ENCODE measurements around the gene LRRC9.

Gene LRRC9

DNA sequence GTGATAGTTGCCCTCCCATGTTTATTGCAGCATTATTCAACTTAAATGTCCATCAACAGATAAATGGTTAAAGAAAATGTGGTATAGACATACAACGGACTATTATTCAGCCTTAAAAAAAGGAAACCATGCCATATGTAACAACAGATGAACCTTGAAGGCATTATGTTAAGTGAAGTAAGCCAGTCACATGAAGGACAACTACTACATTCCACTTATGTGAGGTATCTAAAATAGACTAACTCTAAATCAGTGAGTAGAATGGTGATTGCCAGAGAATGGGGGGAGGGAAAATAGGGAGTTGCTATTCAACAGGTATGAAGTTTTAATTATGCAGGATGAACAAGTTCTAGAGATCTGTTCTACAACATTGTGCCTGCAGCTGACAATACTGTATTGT lies 181.8 kb downstream of the LRRC9 start:
- peak; percentile 31 for FAIRE-seq
- no peak for DNase-seq (ENCODE audit: insufficient read length, low spot score)

DNA sequence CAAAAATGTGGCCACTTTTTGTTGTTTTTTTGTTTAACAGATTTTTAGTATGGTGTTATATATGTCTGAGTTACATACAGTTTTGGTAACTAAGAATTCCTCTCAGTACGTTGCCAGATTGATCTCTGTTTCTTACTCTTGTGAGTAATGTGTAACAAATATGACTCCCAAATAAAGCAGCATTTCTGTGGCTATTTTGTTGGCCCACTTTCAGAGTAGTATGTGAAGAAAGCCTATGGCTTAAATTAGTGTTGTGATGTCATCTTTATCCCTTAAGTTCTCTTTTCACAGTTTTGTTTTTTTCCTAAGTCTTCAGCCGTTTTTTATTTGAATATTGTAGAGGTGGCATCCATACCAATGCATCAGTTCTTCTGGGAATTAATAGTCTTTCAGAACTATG lies 182.4 kb downstream of the LRRC9 start:
- FAIRE-seq (no peak), DNase-seq (ENCODE audit: insufficient read length, low spot score) (no peak)

DNA sequence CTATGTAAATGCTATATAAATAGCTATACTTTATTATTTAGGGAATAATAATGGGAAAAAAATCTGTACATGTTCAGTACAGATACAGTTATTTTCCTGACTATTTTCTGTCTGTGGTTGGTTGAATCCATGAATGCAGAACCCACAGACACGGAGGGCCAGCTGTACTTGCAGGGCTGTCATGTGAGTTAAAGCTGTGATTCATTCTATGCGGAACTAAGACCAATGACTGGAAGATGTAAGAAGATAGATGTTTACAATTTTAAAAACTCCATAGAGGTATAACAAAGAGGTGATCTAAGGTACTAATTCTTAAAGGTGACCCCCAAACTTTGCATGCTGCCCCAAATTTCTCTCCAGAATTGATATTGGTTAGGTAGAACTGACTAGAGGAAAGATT lies 186.4 kb downstream of the LRRC9 start:
- DNase-seq (ENCODE audit: insufficient read length, low spot score) (no peak), FAIRE-seq (no peak)

DNA sequence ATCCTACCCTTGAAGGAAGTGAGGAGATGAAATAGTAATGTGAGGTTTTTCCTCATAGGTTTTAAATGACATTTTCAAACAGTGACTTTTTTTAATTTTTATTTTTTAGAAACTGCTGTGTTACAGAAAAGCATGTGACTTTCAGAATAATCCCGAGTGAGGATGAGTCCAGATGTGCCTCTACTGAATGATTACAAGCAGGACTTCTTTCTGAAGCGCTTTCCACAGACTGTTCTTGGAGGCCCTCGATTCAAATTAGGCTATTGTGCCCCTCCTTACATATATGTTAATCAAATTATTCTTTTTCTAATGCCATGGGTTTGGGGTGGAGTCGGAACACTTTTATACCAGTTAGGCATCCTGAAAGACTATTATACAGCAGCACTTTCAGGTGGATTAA lies 187.5 kb downstream of the LRRC9 start:
- FAIRE-seq: no peak
- no peak for DNase-seq (ENCODE audit: insufficient read length, low spot score)

DNA sequence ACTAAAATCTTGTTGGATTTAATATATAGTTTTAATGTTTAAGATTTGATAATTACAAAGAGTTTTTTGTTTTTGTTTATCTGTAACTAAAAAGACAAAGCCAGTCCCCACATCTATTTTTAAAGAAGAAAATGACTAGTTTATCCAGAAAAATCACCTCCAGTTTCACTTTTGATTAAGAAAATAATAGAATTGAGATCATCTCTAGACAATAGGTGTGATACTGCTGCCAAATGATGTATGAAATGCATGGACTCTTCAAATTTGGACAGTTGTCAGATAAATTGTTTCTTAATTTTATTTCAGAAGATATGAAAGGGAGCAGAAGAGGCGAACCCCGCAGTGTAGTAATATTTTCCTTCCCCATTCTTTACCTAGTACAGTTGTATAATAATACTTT lies 191.8 kb downstream of the LRRC9 start:
- DNase-seq (ENCODE audit: insufficient read length, low spot score): no peak
- FAIRE-seq: no peak

Measured in GM19239 (cell line).